Measurements from ENCODE around the gene BAG1.
A peak's percentile ranks its signal among the peaks of the same experiment; 100 is the strongest.

The BAG1 gene

GRCh38 chr9:33228606-33229005 is 35.9 kb downstream of the BAG1 start:
- no peak overlapping the region for H3K4me3 ChIP-seq (ENCODE audit: low read depth, low read length)
- TF ChIP-seq CTCF (IDR thresholded peaks at IDR 0.05; ENCODE audit: borderline replicate concordance, insufficient read depth, low read depth, low read length) = no peak

- H3K4me3 ChIP-seq (ENCODE audit: low read depth, low read length) = no peak overlapping the region
- TF ChIP-seq CTCF (IDR thresholded peaks at IDR 0.05; ENCODE audit: borderline replicate concordance, insufficient read depth, low read depth, low read length) = no peak
These were observed 36.8 kb downstream of the BAG1 start for GRCh38 chr9:33227741-33228140.

GRCh38 chr9:33227008-33227398 is 37.5 kb downstream of the BAG1 start:
- H3K4me3 ChIP-seq (ENCODE audit: low read depth, low read length) = no peak overlapping the region

GRCh38 chr9:33225319-33226147 is 39.0 kb downstream of the BAG1 start:
- H3K4me3 ChIP-seq (ENCODE audit: low read depth, low read length) = no peak overlapping the region
- peak; percentile 50; the same call in 1 of the 2 replicates for TF ChIP-seq CTCF (IDR thresholded peaks at IDR 0.05; ENCODE audit: borderline replicate concordance, insufficient read depth, low read depth, low read length)

More at GRCh38 chr9:33227008-33227398, 37.5 kb downstream of the BAG1 start:
- no peak for TF ChIP-seq CTCF (IDR thresholded peaks at IDR 0.05; ENCODE audit: borderline replicate concordance, insufficient read depth, low read depth, low read length)

GRCh38 chr9:33223696-33224095 is 40.8 kb downstream of the BAG1 start:
- peak; percentile 20; the same call in 1 of the 2 replicates for TF ChIP-seq CTCF (IDR thresholded peaks at IDR 0.05; ENCODE audit: borderline replicate concordance, insufficient read depth, low read depth, low read length)
- H3K4me3 ChIP-seq (ENCODE audit: low read depth, low read length) = no peak overlapping the region

GRCh38 chr9:33222031-33222430 is 42.5 kb downstream of the BAG1 start:
- no peak for TF ChIP-seq CTCF (IDR thresholded peaks at IDR 0.05; ENCODE audit: borderline replicate concordance, insufficient read depth, low read depth, low read length)
- H3K4me3 ChIP-seq (ENCODE audit: low read depth, low read length) = no peak overlapping the region

- TF ChIP-seq CTCF (IDR thresholded peaks at IDR 0.05; ENCODE audit: borderline replicate concordance, insufficient read depth, low read depth, low read length) = no peak
- H3K4me3 ChIP-seq (ENCODE audit: low read depth, low read length) = no peak overlapping the region
These were observed 43.0 kb downstream of the BAG1 start for GRCh38 chr9:33221568-33221884.
